Measurements from ENCODE around the gene ELMO1. TPM values are rescaled to one million over a fixed set of nuclear protein-coding genes. Genes with fewer than 3 reads are reported as not detected.

Gene ELMO1
- total and polyA plus RNA-seq, 2 experiments from 2014 or later = 9.6 to 10.8 TPM

DNA sequence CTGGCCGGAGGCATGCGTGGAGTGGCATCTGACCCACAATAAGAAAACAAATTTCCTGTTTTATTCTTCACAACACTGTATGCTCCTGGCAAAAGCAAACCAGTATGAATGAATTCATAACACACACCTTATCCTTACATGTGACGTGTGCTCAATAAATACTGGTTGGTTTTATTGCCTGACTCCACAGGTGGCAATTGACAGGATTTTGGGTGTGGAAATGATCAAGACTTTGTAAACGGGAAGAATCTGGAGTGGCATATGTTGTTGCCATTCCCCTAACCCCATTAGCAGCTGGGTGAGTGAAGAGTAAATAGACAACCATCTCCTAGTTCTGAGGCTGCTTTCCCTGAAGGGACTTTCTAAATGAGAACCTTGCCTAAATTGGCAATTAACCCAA is 508.8 kb downstream of the ELMO1 start:
- no peaks in the 10 kb centered on the region for H3K36me3 ChIP-seq
- H3K27me3 ChIP-seq = no peaks in the 10 kb centered on the region
- no peaks in the 10 kb centered on the region for H3K9me3 ChIP-seq (ENCODE audit: low read depth)
- peaks cover 13% of the 10 kb centered on the region for H3K4me1 ChIP-seq (ENCODE audit: low read depth)
- no peak overlapping the region for H3K27ac ChIP-seq
- no peak for DNase-seq (ENCODE audit: low read depth in 1 of 2, low spot score in 1 of 2)
- no peak for TF ChIP-seq CTCF (IDR thresholded peaks at IDR 0.05; ENCODE audit: low read depth, low read length)
- H3K4me3 ChIP-seq = no peak overlapping the region

DNA sequence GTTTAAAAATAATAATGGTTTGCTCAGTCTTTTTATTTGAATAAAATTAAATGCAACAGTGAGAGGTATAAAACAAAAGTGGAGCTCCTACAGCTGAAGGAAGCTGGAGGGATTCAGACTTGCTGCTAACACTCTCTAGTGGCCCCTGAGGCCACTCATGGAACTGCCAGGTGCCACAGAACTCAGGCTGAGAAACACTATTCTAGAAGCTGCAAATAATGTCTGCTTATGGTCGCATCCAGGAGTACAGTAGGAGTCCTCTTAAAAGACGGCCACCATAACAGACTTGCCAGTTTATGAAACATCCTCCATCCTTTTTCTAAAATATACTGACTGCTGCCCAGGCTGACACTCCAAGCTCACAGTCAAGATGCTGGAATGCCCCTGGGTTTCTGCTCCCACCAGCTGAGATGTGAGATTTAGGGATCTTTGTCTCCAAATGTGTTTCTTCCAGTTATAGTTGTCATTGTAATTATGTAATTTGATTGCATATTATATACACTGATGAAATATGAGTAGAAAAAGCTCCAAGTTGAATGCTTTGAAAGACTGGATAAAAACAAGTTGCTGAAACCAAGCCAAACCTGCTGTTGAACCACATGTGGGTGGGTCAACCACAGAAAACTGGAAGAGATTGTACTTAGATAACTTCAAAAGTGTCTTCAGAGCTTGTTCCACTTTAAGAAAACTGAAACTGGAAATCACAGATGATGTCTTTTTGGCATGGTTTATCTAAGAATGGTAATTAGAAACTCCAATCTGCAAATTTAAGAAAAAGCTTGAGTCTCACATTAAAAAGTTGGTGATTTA is 510.7 kb downstream of the ELMO1 start:
- H3K36me3 ChIP-seq = no peaks in the 10 kb centered on the region
- peaks cover 21% of the 10 kb centered on the region for H3K4me1 ChIP-seq (ENCODE audit: low read depth)
- peak in 1 of 2 donors; percentile 10 for DNase-seq (ENCODE audit: low read depth in 1 of 2, low spot score in 1 of 2)
- TF ChIP-seq CTCF (IDR thresholded peaks at IDR 0.05; ENCODE audit: low read depth, low read length) = no peak
- no peaks in the 10 kb centered on the region for H3K9me3 ChIP-seq (ENCODE audit: low read depth)
- no peaks in the 10 kb centered on the region for H3K27me3 ChIP-seq
- H3K27ac ChIP-seq = no peak overlapping the region
- no peak overlapping the region for H3K4me3 ChIP-seq

DNA sequence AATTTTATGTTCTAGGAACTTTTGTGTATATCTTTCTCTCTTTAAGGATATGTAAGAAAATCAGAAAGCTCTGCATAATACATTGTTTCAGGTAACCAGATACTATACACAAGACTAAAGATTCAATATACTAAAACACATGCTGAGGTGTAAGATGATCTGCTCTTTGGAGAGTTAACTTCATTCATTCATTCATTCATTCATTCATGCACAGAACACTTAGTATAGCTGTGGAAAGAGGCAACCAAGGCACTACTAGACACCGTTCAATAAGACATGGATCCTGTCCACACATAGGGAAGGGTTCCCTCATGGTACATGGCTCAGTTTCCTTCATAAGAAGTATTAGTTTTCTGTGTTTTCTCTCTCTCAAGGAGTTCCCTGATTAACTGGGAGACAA is 516.8 kb downstream of the ELMO1 start:
- Histone ChIP-seq H3K27me3 (no peaks in the 10 kb centered on the region), H3K27ac (no peak overlapping the region), H3K36me3 (no peaks in the 10 kb centered on the region), H3K9me3 (ENCODE audit: low read depth) (no peaks in the 10 kb centered on the region), H3K4me1 (ENCODE audit: low read depth) (peaks cover 31% of the 10 kb centered on the region), H3K4me3 (no peak overlapping the region)
- no peak for TF ChIP-seq CTCF (IDR thresholded peaks at IDR 0.05; ENCODE audit: low read depth, low read length)
- DNase-seq (ENCODE audit: low read depth in 1 of 2, low spot score in 1 of 2) = no peak

DNA sequence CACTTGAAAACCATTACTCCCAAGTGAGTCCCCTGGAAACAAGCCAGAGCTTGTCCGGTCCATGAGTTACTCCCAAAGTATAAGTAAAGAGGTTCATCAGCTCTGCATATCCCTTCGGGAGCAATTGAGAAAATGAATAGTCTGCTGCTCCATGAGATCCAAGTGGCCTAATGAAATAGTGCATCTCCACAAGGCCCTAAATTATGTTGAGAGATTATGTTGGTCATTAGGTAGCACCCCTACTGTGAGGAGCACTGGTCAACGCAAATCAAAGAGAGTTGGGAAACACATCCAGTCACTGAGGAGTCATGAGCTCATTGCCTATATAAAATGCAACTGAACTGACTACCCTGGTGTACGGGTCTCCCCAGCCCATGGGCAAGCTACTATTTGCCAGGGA is 518.9 kb downstream of the ELMO1 start:
- H3K27ac ChIP-seq = no peak overlapping the region
- H3K9me3 ChIP-seq (ENCODE audit: low read depth) = no peaks in the 10 kb centered on the region
- H3K4me3 ChIP-seq = no peak overlapping the region
- no peaks in the 10 kb centered on the region for H3K36me3 ChIP-seq
- H3K27me3 ChIP-seq = no peaks in the 10 kb centered on the region
- TF ChIP-seq CTCF (IDR thresholded peaks at IDR 0.05; ENCODE audit: low read depth, low read length) = no peak
- no peak for DNase-seq (ENCODE audit: low read depth in 1 of 2, low spot score in 1 of 2)
- H3K4me1 ChIP-seq (ENCODE audit: low read depth) = peaks cover 43% of the 10 kb centered on the region

DNA sequence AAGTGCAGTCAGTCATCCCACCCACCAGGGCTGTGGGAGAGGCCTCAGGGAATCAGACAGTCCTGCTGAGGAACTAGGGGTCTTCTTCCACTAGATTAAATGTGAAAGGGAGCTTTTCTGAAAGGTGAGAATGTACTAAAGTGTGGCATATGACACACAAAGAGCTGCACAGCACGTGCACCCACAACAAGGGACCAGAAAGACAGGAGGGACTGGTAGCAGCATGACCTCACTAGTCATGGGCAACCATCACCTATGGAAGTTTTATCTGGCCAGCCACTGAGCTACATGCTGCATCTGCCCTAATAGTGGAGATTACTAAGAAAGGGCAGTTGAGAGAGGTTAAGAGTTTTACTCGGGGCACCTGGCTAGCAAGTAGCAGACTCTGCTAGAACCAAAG is 519.9 kb downstream of the ELMO1 start:
- no peak for DNase-seq (ENCODE audit: low read depth in 1 of 2, low spot score in 1 of 2)
- H3K4me3 ChIP-seq = no peak overlapping the region
- no peaks in the 10 kb centered on the region for H3K9me3 ChIP-seq (ENCODE audit: low read depth)
- peaks cover 46% of the 10 kb centered on the region for H3K4me1 ChIP-seq (ENCODE audit: low read depth)
- no peak for TF ChIP-seq CTCF (IDR thresholded peaks at IDR 0.05; ENCODE audit: low read depth, low read length)
- peak overlapping the region; percentile 60 for H3K27ac ChIP-seq
- H3K36me3 ChIP-seq = no peaks in the 10 kb centered on the region
- no peaks in the 10 kb centered on the region for H3K27me3 ChIP-seq
